Activated CD4-positive, alpha-beta memory T cell treated with anti-CD3 and anti-CD28 coated beads for 36 hours (primary cell): ENCODE results near the gene COG7. TPM values are rescaled to one million over a fixed set of nuclear protein-coding genes. Genes with fewer than 3 reads are reported as not detected.

Experiments
- CTCF ChIA-PET: fragments of 350-600 bp; sonication (Branson Sonifier 250); formaldehyde crosslinking; loops from one replicate; lab custom pipeline; 2021; ENCODE audit warnings: antibody characterized with exemption, inconsistent platforms; lab: Charles Lee
- POLR2A ChIA-PET: fragments of 350-600 bp; sonication (Branson Sonifier 250); formaldehyde crosslinking; loops from one replicate; lab custom pipeline; 2021; ENCODE audit warnings: antibody characterized with exemption; lab: Charles Lee
- DNase-seq: peaks from one replicate; pipeline ENCODE4 v3.0.0-alpha.2; 2020
- H3K27ac Mint-ChIP-seq: one replicate; pipeline ENCODE4 v1.8.0; 2021; ENCODE audit warnings: mixed read lengths
- H3K27me3 Mint-ChIP-seq: one replicate; pipeline ENCODE4 v1.8.0; 2021; ENCODE audit warnings: mixed read lengths
- H3K36me3 Mint-ChIP-seq: one replicate; pipeline ENCODE4 v1.8.0; 2021; ENCODE audit warnings: mixed read lengths
- H3K4me1 Mint-ChIP-seq: one replicate; pipeline ENCODE4 v1.8.0; 2021; ENCODE audit warnings: low read depth, mixed read lengths
- H3K4me3 Mint-ChIP-seq: one replicate; pipeline ENCODE4 v1.8.0; 2021; ENCODE audit warnings: mild to moderate bottlenecking, mixed read lengths
- H3K9me3 Mint-ChIP-seq: one replicate; pipeline ENCODE4 v1.8.0; 2021; ENCODE audit warnings: mixed read lengths
- intact Hi-C: fragments of 100-400 bp; cut with micrococcal nuclease; formaldehyde crosslinking; loops from one replicate; pipeline ENCODE4 v1.15.1; 2023
- total RNA-seq, 2 experiments: library from RNA; stranded (reverse); gene quantifications; one replicate each; pipeline ENCODE4 v1.2.3, GENCODE V29; 2021

Gene COG7
- total RNA-seq, 2 experiments from 2014 or later: 17.0 to 18.1 TPM

DNA sequence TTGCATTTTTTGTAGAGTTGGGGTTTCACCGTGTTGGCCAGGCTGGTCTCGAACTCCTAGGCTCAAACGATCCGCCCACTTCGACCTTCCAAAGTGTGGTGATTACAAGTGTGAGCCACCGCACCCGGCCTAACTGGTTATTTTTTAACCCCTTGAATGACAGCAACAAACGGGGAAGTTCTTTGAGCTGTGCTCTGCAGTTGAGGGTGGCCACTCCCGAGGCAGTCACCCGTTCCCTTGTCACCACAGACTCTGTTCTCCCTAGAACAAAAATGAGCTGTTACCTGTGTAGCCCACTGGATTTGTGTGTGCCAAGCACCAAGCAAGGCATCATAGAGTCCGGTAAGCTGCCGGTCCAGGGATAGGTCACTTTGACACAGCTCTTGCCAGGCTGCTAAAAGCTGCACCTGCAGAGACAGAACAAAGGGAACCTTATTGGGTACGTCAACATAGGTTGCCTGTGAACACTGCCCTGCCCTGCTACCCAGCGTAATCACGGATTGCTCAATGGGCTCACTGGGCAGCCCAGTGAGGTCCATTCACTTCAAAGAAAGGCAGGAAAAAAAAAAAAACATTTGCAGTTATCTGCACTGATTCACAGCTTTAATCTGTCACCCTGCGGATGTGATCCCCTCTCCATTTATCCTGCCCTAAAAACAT is 19.6 kb downstream of the COG7 start:
- intact Hi-C loops: no loop called here
- Mint-ChIP-seq H3K9me3 (no peaks in the 10 kb centered on the region), H3K36me3 (peaks cover 20% of the 10 kb centered on the region), H3K4me3 (no peak overlapping the region), H3K27ac (no peak overlapping the region), H3K4me1 (no peaks in the 10 kb centered on the region), H3K27me3 (no peaks in the 10 kb centered on the region)
- ChIA-PET CTCF (interaction anchor here (0.6 to 6.0 kb wide), 23 partner anchors 9 to 1828 kb away, joined by 3 to 96 read pairs (median 4); partner anchors contain the start of genes COG7 and SCNN1G), POLR2A (no interaction called here)
- DNase-seq: no peak

DNA sequence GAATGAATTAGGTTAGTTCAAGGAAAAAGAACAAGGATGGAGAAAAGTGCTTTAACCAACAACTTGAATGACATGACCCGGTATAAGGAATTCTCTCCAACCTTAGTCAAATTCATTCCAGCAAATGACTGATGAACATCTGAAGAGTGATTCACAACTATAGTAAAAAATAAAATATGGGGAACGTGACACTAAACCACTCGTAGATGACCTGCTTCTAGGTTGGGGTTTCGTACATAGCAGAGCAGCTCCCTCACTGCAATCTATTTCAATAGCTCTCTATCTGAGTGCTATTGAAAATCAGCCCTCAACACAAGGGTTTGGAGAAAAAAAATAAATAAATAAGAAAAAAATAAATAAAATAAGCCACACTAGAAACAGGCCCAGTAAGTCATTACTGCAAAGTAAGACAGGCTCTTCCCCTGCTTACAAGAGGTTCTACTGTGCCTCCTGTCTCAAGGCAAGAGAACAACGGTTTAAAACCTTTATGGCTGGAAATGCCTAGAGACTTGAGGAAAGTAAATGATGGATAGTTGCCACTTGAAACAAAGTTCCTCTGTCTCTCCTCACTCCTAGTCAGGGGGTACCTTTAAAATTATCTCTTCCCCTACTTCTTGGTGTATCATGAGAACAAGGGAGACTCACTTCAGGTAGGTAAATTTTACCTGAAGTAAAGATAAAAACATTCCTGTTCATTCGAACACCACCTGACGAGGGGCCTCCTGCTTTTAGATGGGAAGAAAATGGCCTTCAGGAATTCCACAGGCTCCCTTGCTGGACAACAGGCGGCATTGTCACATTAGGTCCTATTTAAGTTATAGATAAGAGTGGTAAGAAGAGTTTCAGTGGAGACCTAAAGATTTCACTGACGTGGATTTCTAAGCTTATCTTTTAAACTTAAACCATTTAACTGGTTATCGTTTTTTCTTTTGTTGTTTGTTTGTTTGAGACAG is 20.5 kb downstream of the COG7 start:
- Mint-ChIP-seq H3K27ac (no peak overlapping the region), H3K4me1 (no peaks in the 10 kb centered on the region), H3K4me3 (no peak overlapping the region), H3K27me3 (no peaks in the 10 kb centered on the region), H3K9me3 (no peaks in the 10 kb centered on the region), H3K36me3 (peaks cover 21% of the 10 kb centered on the region)
- ChIA-PET POLR2A (no interaction called here), CTCF (interaction anchor here (1.6 to 6.0 kb wide), 7 partner anchors 11 to 250 kb away, joined by 3 to 96 read pairs (median 27); partner anchors contain the start of genes COG7 and SCNN1G)
- no peak for DNase-seq
- intact Hi-C loops: no loop called here

DNA sequence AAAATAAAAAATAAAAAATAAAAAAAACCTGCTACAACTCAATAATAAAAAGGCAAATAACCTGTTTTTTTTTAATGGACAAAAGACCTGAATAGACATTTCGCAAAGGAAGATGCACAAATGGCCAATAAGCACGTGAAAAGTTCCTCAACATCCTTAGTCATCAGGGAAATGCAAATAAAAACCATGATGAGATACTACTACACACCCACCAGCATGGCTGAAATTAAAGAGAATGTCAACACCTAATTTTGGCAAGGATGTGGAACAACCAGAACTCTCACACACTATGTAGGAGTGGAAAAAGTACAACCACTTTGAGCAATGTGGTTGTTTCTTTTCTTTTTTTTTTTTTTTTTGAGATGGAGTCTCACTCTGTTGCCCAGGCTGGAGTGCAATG is 24.6 kb downstream of the COG7 start:
- H3K27ac Mint-ChIP-seq: no peak overlapping the region
- DNase-seq: no peak
- ChIA-PET POLR2A (no interaction called here), CTCF (no interaction called here)
- H3K4me3 Mint-ChIP-seq: no peak overlapping the region
- no peaks in the 10 kb centered on the region for H3K4me1 Mint-ChIP-seq
- intact Hi-C loops: no loop called here
- no peaks in the 10 kb centered on the region for H3K27me3 Mint-ChIP-seq
- peaks cover 21% of the 10 kb centered on the region for H3K36me3 Mint-ChIP-seq
- H3K9me3 Mint-ChIP-seq: no peaks in the 10 kb centered on the region

DNA sequence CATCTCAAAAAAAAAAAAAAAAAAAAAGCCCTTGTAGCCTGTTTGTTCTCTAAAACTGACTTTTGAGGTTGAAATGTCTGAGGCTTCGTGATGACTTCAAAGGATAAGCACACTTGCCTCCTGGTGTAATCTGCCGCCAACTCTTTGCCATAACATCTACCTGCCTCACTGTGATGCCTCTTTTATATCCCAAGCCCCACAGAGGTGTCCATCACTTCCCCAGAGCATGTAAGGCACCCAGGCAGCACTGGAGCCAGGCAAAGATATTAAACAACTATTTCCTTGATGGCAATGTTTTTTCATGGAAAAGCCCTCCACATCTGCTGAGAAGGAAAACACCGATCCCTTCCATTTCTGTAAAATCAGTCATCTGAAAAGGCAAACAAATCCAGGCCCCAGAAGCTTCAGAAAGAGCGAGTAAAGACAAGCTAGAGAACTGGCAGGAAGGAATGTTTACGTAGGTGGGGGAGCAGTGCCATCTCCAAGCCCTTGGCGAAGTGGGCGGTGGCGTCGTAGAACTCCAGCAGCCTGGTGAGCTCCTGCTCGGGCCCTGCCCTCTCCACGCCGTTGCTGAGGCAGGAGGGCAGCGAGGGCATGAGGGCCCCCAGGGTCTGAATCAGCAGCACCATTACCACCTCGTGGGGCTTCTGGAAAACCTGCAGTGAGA is 28.6 kb downstream of the COG7 start:
- Mint-ChIP-seq H3K36me3 (peaks cover 12% of the 10 kb centered on the region), H3K4me1 (no peaks in the 10 kb centered on the region), H3K27me3 (no peaks in the 10 kb centered on the region), H3K9me3 (no peaks in the 10 kb centered on the region), H3K4me3 (no peak overlapping the region), H3K27ac (no peak overlapping the region)
- ChIA-PET CTCF (interaction anchor here (0.7 to 3.2 kb wide), 2 partner anchors 11 to 14 kb away, joined by 3 to 30 read pairs; no protein-coding TSS in a partner anchor), POLR2A (no interaction called here)
- no peak for DNase-seq
- intact Hi-C loops: no loop called here

GRCh38 chr16:23423496-23424049 is 29.4 kb downstream of the COG7 start:
- Mint-ChIP-seq H3K4me1 (no peaks in the 10 kb centered on the region), H3K4me3 (no peak overlapping the region), H3K27ac (no peak overlapping the region), H3K9me3 (no peaks in the 10 kb centered on the region), H3K27me3 (no peaks in the 10 kb centered on the region), H3K36me3 (peaks cover 12% of the 10 kb centered on the region)
- ChIA-PET POLR2A (no interaction called here), CTCF (interaction anchor here (3.2 kb wide), 1 partner anchor 12 kb away, joined by 30 read pairs; no protein-coding TSS in a partner anchor)
- no peak for DNase-seq
- intact Hi-C loops: no loop called here

GRCh38 chr16:23420011-23420410 is 33.0 kb downstream of the COG7 start:
- Mint-ChIP-seq H3K9me3 (no peaks in the 10 kb centered on the region), H3K36me3 (peaks cover 15% of the 10 kb centered on the region), H3K4me1 (no peaks in the 10 kb centered on the region), H3K4me3 (no peak overlapping the region), H3K27ac (no peak overlapping the region), H3K27me3 (no peaks in the 10 kb centered on the region)
- ChIA-PET CTCF (interaction anchor here (1.2 to 1.6 kb wide), 2 partner anchors 14 to 16 kb away, joined by 6 to 9 read pairs; no protein-coding TSS in a partner anchor), POLR2A (interaction anchor here (0.7 kb wide), 1 partner anchor 67 kb away, joined by 3 read pairs; no protein-coding TSS in a partner anchor)
- intact Hi-C loops: no loop called here
- DNase-seq: no peak

- DNase-seq: no peak
- CTCF ChIA-PET: interaction anchor here (0.6 to 3.6 kb wide), 2 partner anchors 18 to 24 kb away, joined by 4 to 33 read pairs; no protein-coding TSS in a partner anchor
- no peak overlapping the region for H3K27ac Mint-ChIP-seq
- POLR2A ChIA-PET: no interaction called here
- H3K36me3 Mint-ChIP-seq: peaks cover 19% of the 10 kb centered on the region
- no peak overlapping the region for H3K4me3 Mint-ChIP-seq
- H3K4me1 Mint-ChIP-seq: no peaks in the 10 kb centered on the region
- no peaks in the 10 kb centered on the region for H3K9me3 Mint-ChIP-seq
- intact Hi-C loops: no loop called here
- H3K27me3 Mint-ChIP-seq: no peaks in the 10 kb centered on the region
These were observed 36.2 kb downstream of the COG7 start for GRCh38 chr16:23416816-23417215.

- no peak for DNase-seq
- ChIA-PET POLR2A (no interaction called here), CTCF (interaction anchor here (0.5 to 3.6 kb wide), 2 partner anchors 20 to 1829 kb away, joined by 3 to 33 read pairs; no protein-coding TSS in a partner anchor)
- no peaks in the 10 kb centered on the region for H3K27me3 Mint-ChIP-seq
- intact Hi-C loops: no loop called here
- no peaks in the 10 kb centered on the region for H3K4me1 Mint-ChIP-seq
- no peaks in the 10 kb centered on the region for H3K9me3 Mint-ChIP-seq
- no peak overlapping the region for H3K4me3 Mint-ChIP-seq
- peaks cover 29% of the 10 kb centered on the region for H3K36me3 Mint-ChIP-seq
- H3K27ac Mint-ChIP-seq: no peak overlapping the region
These were observed 38.3 kb downstream of the COG7 start for GRCh38 chr16:23414731-23415130.

DNA sequence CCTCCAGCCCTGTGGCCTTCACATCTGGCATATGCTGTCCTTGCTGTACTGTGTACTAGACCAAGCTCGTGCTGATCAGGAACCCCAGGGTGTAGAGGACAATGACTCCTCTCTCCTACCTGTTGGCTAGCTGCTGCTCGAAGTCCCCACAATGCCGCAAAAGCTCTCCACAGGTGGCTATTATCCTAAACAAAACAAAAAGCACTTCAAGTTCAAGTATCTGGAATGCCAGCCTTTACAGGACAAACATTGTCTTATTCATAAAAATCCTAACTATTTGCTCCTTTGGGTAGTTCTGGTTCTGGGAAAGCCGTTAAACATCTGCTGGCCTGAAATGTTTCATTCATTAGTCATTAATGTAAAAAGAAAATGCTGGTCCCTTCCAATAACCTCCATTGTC is 42.8 kb downstream of the COG7 start:
- intact Hi-C loops: no loop called here
- H3K27ac Mint-ChIP-seq: no peak overlapping the region
- H3K36me3 Mint-ChIP-seq: peaks cover 26% of the 10 kb centered on the region
- POLR2A ChIA-PET: no interaction called here
- no peaks in the 10 kb centered on the region for H3K4me1 Mint-ChIP-seq
- H3K4me3 Mint-ChIP-seq: no peak overlapping the region
- H3K27me3 Mint-ChIP-seq: no peaks in the 10 kb centered on the region
- no peaks in the 10 kb centered on the region for H3K9me3 Mint-ChIP-seq
- CTCF ChIA-PET: interaction anchor here (0.9 to 1.5 kb wide), 2 partner anchors 15 to 511 kb away, joined by 3 read pairs; no protein-coding TSS in a partner anchor
- no peak for DNase-seq

DNA sequence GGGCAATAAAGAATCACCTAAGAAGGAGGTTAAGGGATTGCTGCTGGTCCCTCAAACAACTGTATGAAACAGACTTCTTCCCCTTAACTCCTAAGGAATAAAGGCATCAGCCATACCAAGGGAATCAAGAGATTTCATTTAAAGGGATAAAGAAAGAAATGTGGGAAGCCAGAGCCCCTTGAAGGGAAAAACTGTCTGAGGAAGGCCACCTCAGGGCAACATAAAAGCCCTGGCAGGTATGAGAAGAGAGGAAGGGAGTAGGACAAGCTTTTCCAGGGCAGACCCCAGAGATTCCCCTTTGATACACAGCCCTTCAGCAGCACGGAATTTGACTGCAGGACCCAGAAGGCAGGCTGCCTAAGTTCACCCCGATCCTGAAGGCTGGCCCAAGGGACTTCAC is 43.5 kb downstream of the COG7 start:
- Mint-ChIP-seq H3K27ac (no peak overlapping the region), H3K4me3 (no peak overlapping the region), H3K27me3 (no peaks in the 10 kb centered on the region), H3K4me1 (no peaks in the 10 kb centered on the region), H3K36me3 (peaks cover 28% of the 10 kb centered on the region), H3K9me3 (no peaks in the 10 kb centered on the region)
- no peak for DNase-seq
- ChIA-PET POLR2A (no interaction called here), CTCF (interaction anchor here (1.5 kb wide), 1 partner anchor 511 kb away, joined by 3 read pairs; no protein-coding TSS in a partner anchor)
- intact Hi-C loops: no loop called here

DNA sequence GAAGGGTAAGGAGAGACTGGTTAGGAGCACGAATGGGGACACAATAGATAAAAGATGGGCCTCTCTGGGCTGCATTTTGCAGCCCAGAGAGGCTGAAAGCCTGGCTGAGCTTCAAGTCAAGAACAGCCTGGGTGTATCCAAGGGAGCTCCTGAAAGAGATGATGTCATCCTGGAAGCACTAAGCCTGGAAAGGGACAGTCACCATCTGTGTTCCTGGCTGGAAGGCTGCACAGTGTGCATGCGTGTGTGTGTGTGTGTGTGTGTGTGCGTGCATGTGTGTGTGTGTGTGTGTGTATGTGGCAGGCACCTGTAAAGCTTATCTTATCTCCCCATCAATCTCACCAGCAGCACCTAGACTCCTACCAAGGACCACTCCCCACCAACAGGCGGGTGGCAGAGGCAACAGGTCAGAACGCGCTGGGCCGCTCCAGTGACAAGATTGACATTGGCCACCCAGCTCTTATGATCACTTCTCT is 44.1 kb downstream of the COG7 start:
- CTCF ChIA-PET: interaction anchor here (1.5 kb wide), 1 partner anchor 510 kb away, joined by 3 read pairs; no protein-coding TSS in a partner anchor
- Mint-ChIP-seq H3K36me3 (peaks cover 30% of the 10 kb centered on the region), H3K9me3 (no peaks in the 10 kb centered on the region)

More for the DNA sequence above, 44.1 kb downstream of the COG7 start:
- intact Hi-C loops: no loop called here
- POLR2A ChIA-PET: no interaction called here
- no peak overlapping the region for H3K4me3 Mint-ChIP-seq
- DNase-seq: no peak
- H3K27me3 Mint-ChIP-seq: no peaks in the 10 kb centered on the region
- no peaks in the 10 kb centered on the region for H3K4me1 Mint-ChIP-seq
- no peak overlapping the region for H3K27ac Mint-ChIP-seq
